ENCODE data around the gene TBX20.
"Not testable (repeated sequence)": the region's sequence is repeated elsewhere in the genome, so short reads cannot be mapped to it uniquely, and the experiment has no call there.

GRCh38 chr7:35202353-35202752, 51.5 kb downstream of the TBX20 start:
- not testable (repeated sequence) for TF ChIP-seq EZH2 (IDR thresholded peaks at IDR 0.05; ENCODE audit: insufficient read depth, poor library complexity, severe bottlenecking); EZH2phosphoT487 (IDR thresholded peaks at IDR 0.05; ENCODE audit: insufficient read depth, low read depth)
